Testis (tissue), 2 donors: Measurements from ENCODE around the gene PACS1.

Experiments
- CTCF ChIP-seq, 3 experiments: fragments of 450-650 bp in 2 of 3; fragments of 200-600 bp in 1 of 3; sonication (generic) in 1 of 3; IDR thresholded peaks; one replicate each; pipeline ENCODE4 v1.5.1; 2016 to 2019; ENCODE audit warnings: antibody characterized with exemption in 3 of 3, mild to moderate bottlenecking in 2 of 3, moderate library complexity in 1 of 3
- POLR2A ChIP-seq: fragments of 450-650 bp; IDR thresholded peaks from one replicate; pipeline ENCODE4 v1.6.1; 2017; ENCODE audit warnings: antibody characterized with exemption, mild to moderate bottlenecking, moderate library complexity

GRCh38 chr11:66237867-66238266, 167.8 kb downstream of the PACS1 start:
- TF ChIP-seq CTCF (IDR thresholded peaks at IDR 0.05): no peak
- no peak for TF ChIP-seq POLR2A
